Measurements from ENCODE around the gene TMEM135.
"Not testable (repeated sequence)": the region's sequence is repeated elsewhere in the genome, so short reads cannot be mapped to it uniquely, and the experiment has no call there.

Gene TMEM135

GRCh38 chr11:87266751-87267150 lies 229.0 kb downstream of the TMEM135 start:
- Histone ChIP-seq H3K9ac (ENCODE audit: low read length) (no peak overlapping the region), H3K36me3 (ENCODE audit: control insufficient read depth, low read depth, low read length) (no peaks in the 10 kb centered on the region), H3K27me3 (ENCODE audit: control insufficient read depth, insufficient read depth, low read length) (no peaks in the 10 kb centered on the region), H3K27ac (ENCODE audit: low read length) (no peak overlapping the region), H3K4me3 (ENCODE audit: low read length) (no peak overlapping the region), H3K9me3 (ENCODE audit: control insufficient read depth, low read depth, low read length) (no peaks in the 10 kb centered on the region), H3K4me1 (ENCODE audit: control insufficient read depth, low read depth, low read length) (no peaks in the 10 kb centered on the region)

GRCh38 chr11:87271951-87272350 lies 234.2 kb downstream of the TMEM135 start:
- not testable (repeated sequence) for H3K9ac ChIP-seq (ENCODE audit: low read length); H3K4me1 ChIP-seq (ENCODE audit: control insufficient read depth, low read depth, low read length); H3K27ac ChIP-seq (ENCODE audit: low read length); H3K27me3 ChIP-seq (ENCODE audit: control insufficient read depth, insufficient read depth, low read length); H3K4me3 ChIP-seq (ENCODE audit: low read length); H3K36me3 ChIP-seq (ENCODE audit: control insufficient read depth, low read depth, low read length); H3K9me3 ChIP-seq (ENCODE audit: control insufficient read depth, low read depth, low read length)

GRCh38 chr11:87275176-87275575 lies 237.4 kb downstream of the TMEM135 start:
- Histone ChIP-seq H3K9me3 (ENCODE audit: control insufficient read depth, low read depth, low read length) (no peaks in the 10 kb centered on the region), H3K27me3 (ENCODE audit: control insufficient read depth, insufficient read depth, low read length) (no peaks in the 10 kb centered on the region), H3K4me3 (ENCODE audit: low read length) (no peak overlapping the region), H3K27ac (ENCODE audit: low read length) (no peak overlapping the region), H3K36me3 (ENCODE audit: control insufficient read depth, low read depth, low read length) (no peaks in the 10 kb centered on the region), H3K9ac (ENCODE audit: low read length) (no peak overlapping the region), H3K4me1 (ENCODE audit: control insufficient read depth, low read depth, low read length) (peaks cover 5% of the 10 kb centered on the region)

- H3K4me1 ChIP-seq (ENCODE audit: control insufficient read depth, low read depth, low read length): no peaks in the 10 kb centered on the region
- H3K4me3 ChIP-seq (ENCODE audit: low read length): no peak overlapping the region
- no peak overlapping the region for H3K9ac ChIP-seq (ENCODE audit: low read length)
- H3K36me3 ChIP-seq (ENCODE audit: control insufficient read depth, low read depth, low read length): no peaks in the 10 kb centered on the region
- no peak overlapping the region for H3K27ac ChIP-seq (ENCODE audit: low read length)
- H3K9me3 ChIP-seq (ENCODE audit: control insufficient read depth, low read depth, low read length): no peaks in the 10 kb centered on the region
- H3K27me3 ChIP-seq (ENCODE audit: control insufficient read depth, insufficient read depth, low read length): no peaks in the 10 kb centered on the region
Observed at GRCh38 chr11:87280143-87280542, 242.4 kb downstream of the TMEM135 start.

GRCh38 chr11:87281496-87281895 lies 243.8 kb downstream of the TMEM135 start:
- H3K4me3 ChIP-seq (ENCODE audit: low read length): no peak overlapping the region
- no peak overlapping the region for H3K9ac ChIP-seq (ENCODE audit: low read length)
- H3K27me3 ChIP-seq (ENCODE audit: control insufficient read depth, insufficient read depth, low read length): no peaks in the 10 kb centered on the region
- H3K27ac ChIP-seq (ENCODE audit: low read length): no peak overlapping the region
- H3K9me3 ChIP-seq (ENCODE audit: control insufficient read depth, low read depth, low read length): no peaks in the 10 kb centered on the region
- H3K4me1 ChIP-seq (ENCODE audit: control insufficient read depth, low read depth, low read length): no peaks in the 10 kb centered on the region
- H3K36me3 ChIP-seq (ENCODE audit: control insufficient read depth, low read depth, low read length): no peaks in the 10 kb centered on the region

GRCh38 chr11:87284306-87284705 lies 246.6 kb downstream of the TMEM135 start:
- no peaks in the 10 kb centered on the region for H3K36me3 ChIP-seq (ENCODE audit: control insufficient read depth, low read depth, low read length)
- H3K27me3 ChIP-seq (ENCODE audit: control insufficient read depth, insufficient read depth, low read length): no peaks in the 10 kb centered on the region
- H3K4me1 ChIP-seq (ENCODE audit: control insufficient read depth, low read depth, low read length): no peaks in the 10 kb centered on the region
- no peak overlapping the region for H3K9ac ChIP-seq (ENCODE audit: low read length)
- H3K9me3 ChIP-seq (ENCODE audit: control insufficient read depth, low read depth, low read length): no peaks in the 10 kb centered on the region
- H3K4me3 ChIP-seq (ENCODE audit: low read length): no peak overlapping the region
- no peak overlapping the region for H3K27ac ChIP-seq (ENCODE audit: low read length)

- H3K9ac ChIP-seq (ENCODE audit: low read length); H3K27ac ChIP-seq (ENCODE audit: low read length); H3K36me3 ChIP-seq (ENCODE audit: control insufficient read depth, low read depth, low read length); H3K9me3 ChIP-seq (ENCODE audit: control insufficient read depth, low read depth, low read length); H3K4me3 ChIP-seq (ENCODE audit: low read length); H3K27me3 ChIP-seq (ENCODE audit: control insufficient read depth, insufficient read depth, low read length); H3K4me1 ChIP-seq (ENCODE audit: control insufficient read depth, low read depth, low read length): not testable (repeated sequence)
Observed at GRCh38 chr11:87285674-87286073, 247.9 kb downstream of the TMEM135 start.

GRCh38 chr11:87286338-87286737 lies 248.6 kb downstream of the TMEM135 start:
- Histone ChIP-seq H3K9me3 (ENCODE audit: control insufficient read depth, low read depth, low read length) (no peaks in the 10 kb centered on the region), H3K4me1 (ENCODE audit: control insufficient read depth, low read depth, low read length) (no peaks in the 10 kb centered on the region), H3K36me3 (ENCODE audit: control insufficient read depth, low read depth, low read length) (no peaks in the 10 kb centered on the region), H3K9ac (ENCODE audit: low read length) (no peak overlapping the region), H3K27ac (ENCODE audit: low read length) (no peak overlapping the region), H3K27me3 (ENCODE audit: control insufficient read depth, insufficient read depth, low read length) (no peaks in the 10 kb centered on the region), H3K4me3 (ENCODE audit: low read length) (no peak overlapping the region)

GRCh38 chr11:87290304-87290922 lies 252.7 kb downstream of the TMEM135 start:
- H3K36me3 ChIP-seq (ENCODE audit: control insufficient read depth, low read depth, low read length): no peaks in the 10 kb centered on the region
- peaks cover 25% of the 10 kb centered on the region for H3K4me1 ChIP-seq (ENCODE audit: control insufficient read depth, low read depth, low read length)
- no peak overlapping the region for H3K9ac ChIP-seq (ENCODE audit: low read length)

GRCh38 chr11:87292598-87292997 lies 254.9 kb downstream of the TMEM135 start:
- no peak overlapping the region for H3K4me3 ChIP-seq (ENCODE audit: low read length)
- H3K9me3 ChIP-seq (ENCODE audit: control insufficient read depth, low read depth, low read length): no peaks in the 10 kb centered on the region
- H3K27ac ChIP-seq (ENCODE audit: low read length): no peak overlapping the region
- H3K36me3 ChIP-seq (ENCODE audit: control insufficient read depth, low read depth, low read length): no peaks in the 10 kb centered on the region
- peaks cover 43% of the 10 kb centered on the region for H3K4me1 ChIP-seq (ENCODE audit: control insufficient read depth, low read depth, low read length)
- no peak overlapping the region for H3K9ac ChIP-seq (ENCODE audit: low read length)
- H3K27me3 ChIP-seq (ENCODE audit: control insufficient read depth, insufficient read depth, low read length): no peaks in the 10 kb centered on the region

More at GRCh38 chr11:87290304-87290922, 252.7 kb downstream of the TMEM135 start:
- no peak overlapping the region for H3K27ac ChIP-seq (ENCODE audit: low read length)
- no peak overlapping the region for H3K4me3 ChIP-seq (ENCODE audit: low read length)
- H3K27me3 ChIP-seq (ENCODE audit: control insufficient read depth, insufficient read depth, low read length): no peaks in the 10 kb centered on the region
- H3K9me3 ChIP-seq (ENCODE audit: control insufficient read depth, low read depth, low read length): no peaks in the 10 kb centered on the region

- peaks cover 44% of the 10 kb centered on the region for H3K4me1 ChIP-seq (ENCODE audit: control insufficient read depth, low read depth, low read length)
- H3K9ac ChIP-seq (ENCODE audit: low read length): no peak overlapping the region
- no peaks in the 10 kb centered on the region for H3K36me3 ChIP-seq (ENCODE audit: control insufficient read depth, low read depth, low read length)
- H3K27ac ChIP-seq (ENCODE audit: low read length): no peak overlapping the region
- H3K9me3 ChIP-seq (ENCODE audit: control insufficient read depth, low read depth, low read length): no peaks in the 10 kb centered on the region
- no peak overlapping the region for H3K4me3 ChIP-seq (ENCODE audit: low read length)
- no peaks in the 10 kb centered on the region for H3K27me3 ChIP-seq (ENCODE audit: control insufficient read depth, insufficient read depth, low read length)
Observed at GRCh38 chr11:87295237-87295636, 257.5 kb downstream of the TMEM135 start.

GRCh38 chr11:87296627-87297026 lies 258.9 kb downstream of the TMEM135 start:
- H3K27me3 ChIP-seq (ENCODE audit: control insufficient read depth, insufficient read depth, low read length): no peaks in the 10 kb centered on the region
- no peaks in the 10 kb centered on the region for H3K36me3 ChIP-seq (ENCODE audit: control insufficient read depth, low read depth, low read length)
- H3K9ac ChIP-seq (ENCODE audit: low read length): no peak overlapping the region
- peaks cover 42% of the 10 kb centered on the region for H3K4me1 ChIP-seq (ENCODE audit: control insufficient read depth, low read depth, low read length)
- H3K4me3 ChIP-seq (ENCODE audit: low read length): no peak overlapping the region
- H3K9me3 ChIP-seq (ENCODE audit: control insufficient read depth, low read depth, low read length): no peaks in the 10 kb centered on the region
- H3K27ac ChIP-seq (ENCODE audit: low read length): no peak overlapping the region

Data from iPS-18a (cell line).